Measurements from ENCODE around the gene KCTD18.

KCTD18 gene

DNA sequence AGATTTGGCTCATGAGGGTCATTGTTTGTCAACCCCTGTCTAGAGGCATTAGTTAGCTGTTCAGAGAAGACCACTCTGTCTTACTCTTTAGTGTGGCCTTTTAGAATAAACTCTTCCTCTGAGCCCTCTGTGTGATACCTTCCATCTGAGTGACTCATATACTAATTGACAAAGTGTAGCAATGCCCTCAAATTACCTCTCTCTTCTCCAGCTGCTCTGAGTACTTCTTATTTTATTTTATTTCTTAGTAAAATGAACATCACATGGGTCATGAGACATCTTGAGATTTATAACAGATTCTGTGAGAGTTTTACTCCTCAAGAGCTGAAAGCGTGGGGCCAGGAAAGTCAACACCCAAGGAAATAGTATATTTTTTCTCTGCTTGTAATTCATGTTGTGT lies 67.4 kb downstream of the KCTD18 start:
- no peaks in the 10 kb centered on the region for H3K4me1 Mint-ChIP-seq (ENCODE audit: low read depth)
- no peaks in the 10 kb centered on the region for H3K9me3 Mint-ChIP-seq (ENCODE audit: low read depth)

DNA sequence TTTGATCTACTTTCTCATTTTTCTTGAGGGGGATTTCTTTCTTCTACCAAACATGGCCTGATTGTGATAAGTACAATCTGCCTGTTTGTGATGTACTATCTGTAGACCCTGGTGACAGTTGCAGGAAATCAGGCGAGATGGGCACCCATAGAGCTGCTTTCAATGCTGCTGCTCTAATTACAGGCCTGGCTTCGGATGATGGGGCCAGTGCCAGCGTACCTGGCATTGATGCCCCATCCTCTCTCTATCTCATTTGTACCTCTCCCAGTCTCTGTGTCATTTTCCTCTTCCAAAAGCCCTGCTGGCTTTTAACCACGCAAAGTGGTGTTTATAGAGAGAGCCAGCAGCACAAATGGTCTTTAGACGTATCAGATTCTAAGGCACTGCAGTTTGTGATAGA lies 69.9 kb downstream of the KCTD18 start:
- H3K9me3 Mint-ChIP-seq (ENCODE audit: low read depth) = peaks cover 6% of the 10 kb centered on the region
- H3K4me1 Mint-ChIP-seq (ENCODE audit: low read depth) = no peaks in the 10 kb centered on the region
- H3K4me3 Mint-ChIP-seq = no peak overlapping the region
- H3K36me3 Mint-ChIP-seq = peaks cover 8% of the 10 kb centered on the region
- no peak overlapping the region for H3K27ac Mint-ChIP-seq
- H3K27me3 Mint-ChIP-seq = no peaks in the 10 kb centered on the region

More for the DNA sequence above, 67.4 kb downstream of the KCTD18 start:
- Mint-ChIP-seq H3K36me3 (peaks cover 2% of the 10 kb centered on the region), H3K27me3 (no peaks in the 10 kb centered on the region), H3K4me3 (no peak overlapping the region), H3K27ac (no peak overlapping the region)

Data from activated naive CD8-positive, alpha-beta T cell (primary cell).